ENCODE results near the gene TMEM40.

Gene TMEM40

DNA sequence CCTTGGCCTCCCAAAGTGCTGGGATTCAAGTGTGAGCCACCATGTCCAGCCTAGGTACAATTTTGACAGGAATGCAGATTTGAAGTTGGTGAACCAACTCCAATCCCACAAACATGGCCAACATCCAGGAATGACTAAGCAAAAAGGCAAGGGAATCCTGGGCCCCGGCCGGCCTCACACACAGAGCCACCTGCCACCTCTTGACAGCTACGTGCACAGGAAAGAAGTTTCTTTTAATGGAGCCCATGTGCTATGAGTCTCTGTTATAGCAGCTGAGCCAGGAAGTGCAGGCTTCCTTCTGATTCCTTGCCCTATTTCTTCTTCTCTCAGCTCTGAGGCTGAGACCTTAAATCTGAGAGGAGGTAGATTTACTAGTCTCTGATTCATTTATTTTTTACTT, 8.8 kb downstream of the TMEM40 start:
- Histone ChIP-seq H3K9ac (ENCODE audit: low read depth, low read length) (no peak overlapping the region), H3K36me3 (ENCODE audit: insufficient read depth, low read length) (no peaks in the 10 kb centered on the region), H3K79me2 (ENCODE audit: insufficient read depth, low read length) (no peaks in the 10 kb centered on the region), H3K4me1 (ENCODE audit: insufficient read depth, low read length) (no peaks in the 10 kb centered on the region), H3K4me3 (ENCODE audit: low read depth in 1 of 2, low read length in 2 of 2) (no peak overlapping the region), H3K9me3 (ENCODE audit: insufficient read depth, low read length, severe bottlenecking) (no peaks in the 10 kb centered on the region), H3K4me2 (ENCODE audit: insufficient read depth, low read length) (no peak overlapping the region), H2AFZ (ENCODE audit: low read depth, low read length) (no peak overlapping the region), H4K20me1 (ENCODE audit: insufficient read depth, low read length) (no peaks in the 10 kb centered on the region), H3K27me3 (ENCODE audit: insufficient read depth, low read length, poor library complexity) (no peaks in the 10 kb centered on the region), H3K27ac (ENCODE audit: low read length) (no peak overlapping the region)
- no peak for TF ChIP-seq EZH2 (IDR thresholded peaks at IDR 0.05; ENCODE audit: borderline replicate concordance, low read depth, low read length, severe bottlenecking)
- TF ChIP-seq, protein P1, sequence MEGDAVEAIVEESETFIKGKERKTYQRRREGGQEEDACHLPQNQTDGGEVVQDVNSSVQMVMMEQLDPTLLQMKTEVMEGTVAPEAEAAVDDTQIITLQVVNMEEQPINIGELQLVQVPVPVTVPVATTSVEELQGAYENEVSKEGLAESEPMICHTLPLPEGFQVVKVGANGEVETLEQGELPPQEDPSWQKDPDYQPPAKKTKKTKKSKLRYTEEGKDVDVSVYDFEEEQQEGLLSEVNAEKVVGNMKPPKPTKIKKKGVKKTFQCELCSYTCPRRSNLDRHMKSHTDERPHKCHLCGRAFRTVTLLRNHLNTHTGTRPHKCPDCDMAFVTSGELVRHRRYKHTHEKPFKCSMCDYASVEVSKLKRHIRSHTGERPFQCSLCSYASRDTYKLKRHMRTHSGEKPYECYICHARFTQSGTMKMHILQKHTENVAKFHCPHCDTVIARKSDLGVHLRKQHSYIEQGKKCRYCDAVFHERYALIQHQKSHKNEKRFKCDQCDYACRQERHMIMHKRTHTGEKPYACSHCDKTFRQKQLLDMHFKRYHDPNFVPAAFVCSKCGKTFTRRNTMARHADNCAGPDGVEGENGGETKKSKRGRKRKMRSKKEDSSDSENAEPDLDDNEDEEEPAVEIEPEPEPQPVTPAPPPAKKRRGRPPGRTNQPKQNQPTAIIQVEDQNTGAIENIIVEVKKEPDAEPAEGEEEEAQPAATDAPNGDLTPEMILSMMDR (IDR thresholded peaks at IDR 0.05; ENCODE audit: borderline replicate concordance, extremely low read depth, low read length, poor library complexity, severe bottlenecking), result no peak
- DNase-seq (no peak), ATAC-seq (ENCODE audit: insufficient read depth, low read depth) (no peak)

DNA sequence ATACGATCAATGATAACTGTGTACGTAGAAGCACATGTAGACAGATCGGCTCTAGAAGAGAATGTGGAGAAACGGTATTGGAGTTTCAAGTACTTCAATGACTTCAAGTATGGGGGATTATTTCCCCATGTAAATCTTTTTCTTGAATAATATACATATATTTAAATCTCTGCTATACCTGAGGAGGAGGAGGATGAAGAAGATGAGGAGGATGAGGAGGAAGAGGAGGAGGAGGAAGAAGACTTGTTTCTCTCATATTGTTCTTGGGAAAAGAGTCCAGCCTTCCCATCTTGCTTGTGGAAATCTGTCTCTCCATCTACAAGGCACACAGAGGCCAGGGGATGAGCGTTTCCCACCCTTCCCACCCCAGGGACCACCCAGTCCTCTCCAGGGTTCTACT, 10.6 kb downstream of the TMEM40 start:
- Histone ChIP-seq H2AFZ (ENCODE audit: low read depth, low read length) (no peak overlapping the region), H3K4me2 (ENCODE audit: insufficient read depth, low read length) (no peak overlapping the region), H3K9me3 (ENCODE audit: insufficient read depth, low read length, severe bottlenecking) (no peaks in the 10 kb centered on the region), H3K4me3 (ENCODE audit: low read depth in 1 of 2, low read length in 2 of 2) (no peak overlapping the region), H3K36me3 (ENCODE audit: insufficient read depth, low read length) (no peaks in the 10 kb centered on the region), H3K27me3 (ENCODE audit: insufficient read depth, low read length, poor library complexity) (peaks cover 3% of the 10 kb centered on the region), H3K4me1 (ENCODE audit: insufficient read depth, low read length) (no peaks in the 10 kb centered on the region), H3K27ac (ENCODE audit: low read length) (no peak overlapping the region), H3K79me2 (ENCODE audit: insufficient read depth, low read length) (no peaks in the 10 kb centered on the region), H3K9ac (ENCODE audit: low read depth, low read length) (no peak overlapping the region), H4K20me1 (ENCODE audit: insufficient read depth, low read length) (no peaks in the 10 kb centered on the region)
- no peak for DNase-seq
- ATAC-seq (ENCODE audit: insufficient read depth, low read depth), result no peak
- TF ChIP-seq, protein P1 (IDR thresholded peaks at IDR 0.05; ENCODE audit: borderline replicate concordance, extremely low read depth, low read length, poor library complexity, severe bottlenecking), result no peak
- TF ChIP-seq EZH2 (IDR thresholded peaks at IDR 0.05; ENCODE audit: borderline replicate concordance, low read depth, low read length, severe bottlenecking), result no peak

DNA sequence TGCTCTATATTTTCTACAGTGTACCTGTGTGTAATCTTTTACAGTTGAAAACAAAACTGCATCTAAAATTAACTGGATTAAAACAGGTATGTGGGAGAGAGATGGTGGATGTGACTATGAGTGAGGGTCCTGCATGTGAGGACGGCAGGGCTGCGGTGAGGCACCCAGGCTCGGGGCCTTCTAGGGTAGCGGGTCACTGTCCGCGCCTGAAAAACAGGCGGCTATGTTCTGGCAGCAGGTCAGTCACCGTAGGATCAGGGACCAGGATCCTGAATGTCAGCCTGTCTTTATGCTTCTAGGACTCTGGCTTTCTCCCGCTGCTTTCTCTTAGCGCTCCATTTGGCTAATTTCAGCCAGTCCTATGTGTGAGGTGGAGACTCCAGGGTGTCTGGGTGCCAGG, 12.6 kb downstream of the TMEM40 start:
- no peaks in the 10 kb centered on the region for H3K79me2 ChIP-seq (ENCODE audit: insufficient read depth, low read length)
- H3K4me1 ChIP-seq (ENCODE audit: insufficient read depth, low read length), result no peaks in the 10 kb centered on the region
- no peak overlapping the region for H2AFZ ChIP-seq (ENCODE audit: low read depth, low read length)
- H3K4me3 ChIP-seq (ENCODE audit: low read depth in 1 of 2, low read length in 2 of 2), result no peak overlapping the region
- H3K9ac ChIP-seq (ENCODE audit: low read depth, low read length), result no peak overlapping the region
- DNase-seq (no peak), ATAC-seq (ENCODE audit: insufficient read depth, low read depth) (no peak)
- H3K4me2 ChIP-seq (ENCODE audit: insufficient read depth, low read length), result no peak overlapping the region
- H3K36me3 ChIP-seq (ENCODE audit: insufficient read depth, low read length), result no peaks in the 10 kb centered on the region
- TF ChIP-seq EZH2 (IDR thresholded peaks at IDR 0.05; ENCODE audit: borderline replicate concordance, low read depth, low read length, severe bottlenecking), result no peak
- TF ChIP-seq, protein P1 (IDR thresholded peaks at IDR 0.05; ENCODE audit: borderline replicate concordance, extremely low read depth, low read length, poor library complexity, severe bottlenecking), result no peak
- no peaks in the 10 kb centered on the region for H4K20me1 ChIP-seq (ENCODE audit: insufficient read depth, low read length)
- no peak overlapping the region for H3K27ac ChIP-seq (ENCODE audit: low read length)
- no peaks in the 10 kb centered on the region for H3K9me3 ChIP-seq (ENCODE audit: insufficient read depth, low read length, severe bottlenecking)
- H3K27me3 ChIP-seq (ENCODE audit: insufficient read depth, low read length, poor library complexity), result peaks cover 3% of the 10 kb centered on the region

DNA sequence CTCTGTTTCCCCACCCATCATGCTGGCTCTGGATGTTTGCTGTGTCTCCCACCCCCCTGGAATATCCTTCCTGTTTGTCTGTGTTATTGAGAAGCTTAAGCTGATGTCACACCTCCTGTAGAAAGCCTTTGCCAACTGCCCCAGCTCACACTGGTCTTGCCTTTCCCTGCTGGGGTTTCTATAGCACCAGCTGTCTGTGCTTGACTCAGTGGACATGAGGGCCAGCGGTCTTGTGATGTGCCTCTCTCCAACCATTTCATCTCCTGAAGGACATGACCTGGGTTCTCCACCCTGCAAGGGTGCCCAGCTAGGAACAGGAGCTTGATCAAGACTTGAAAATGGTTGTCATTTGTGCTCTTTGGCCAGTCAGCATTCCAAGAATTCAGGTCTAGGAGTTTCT, 14.7 kb downstream of the TMEM40 start:
- TF ChIP-seq EZH2 (IDR thresholded peaks at IDR 0.05; ENCODE audit: borderline replicate concordance, low read depth, low read length, severe bottlenecking), result no peak
- TF ChIP-seq, protein P1 (IDR thresholded peaks at IDR 0.05; ENCODE audit: borderline replicate concordance, extremely low read depth, low read length, poor library complexity, severe bottlenecking), result no peak
- Histone ChIP-seq H3K4me1 (ENCODE audit: insufficient read depth, low read length) (no peaks in the 10 kb centered on the region), H3K9me3 (ENCODE audit: insufficient read depth, low read length, severe bottlenecking) (no peaks in the 10 kb centered on the region), H3K79me2 (ENCODE audit: insufficient read depth, low read length) (no peaks in the 10 kb centered on the region), H3K4me3 (ENCODE audit: low read depth in 1 of 2, low read length in 2 of 2) (no peak overlapping the region), H2AFZ (ENCODE audit: low read depth, low read length) (no peak overlapping the region; the same call in 1 of the 2 replicates), H3K36me3 (ENCODE audit: insufficient read depth, low read length) (no peaks in the 10 kb centered on the region), H3K27me3 (ENCODE audit: insufficient read depth, low read length, poor library complexity) (peaks cover 11% of the 10 kb centered on the region), H4K20me1 (ENCODE audit: insufficient read depth, low read length) (no peaks in the 10 kb centered on the region), H3K9ac (ENCODE audit: low read depth, low read length) (no peak overlapping the region), H3K27ac (ENCODE audit: low read length) (no peak overlapping the region), H3K4me2 (ENCODE audit: insufficient read depth, low read length) (no peak overlapping the region)
- no peak for DNase-seq
- ATAC-seq (ENCODE audit: insufficient read depth, low read depth), result no peak
